Left hindlimb (tissue), 1 donor: ENCODE results near the gene TTN.

Experiments used
- DNase-seq: peaks from one replicate; pipeline ENCODE4 v3.0.0-alpha.2; 2018

Gene TTN

DNA sequence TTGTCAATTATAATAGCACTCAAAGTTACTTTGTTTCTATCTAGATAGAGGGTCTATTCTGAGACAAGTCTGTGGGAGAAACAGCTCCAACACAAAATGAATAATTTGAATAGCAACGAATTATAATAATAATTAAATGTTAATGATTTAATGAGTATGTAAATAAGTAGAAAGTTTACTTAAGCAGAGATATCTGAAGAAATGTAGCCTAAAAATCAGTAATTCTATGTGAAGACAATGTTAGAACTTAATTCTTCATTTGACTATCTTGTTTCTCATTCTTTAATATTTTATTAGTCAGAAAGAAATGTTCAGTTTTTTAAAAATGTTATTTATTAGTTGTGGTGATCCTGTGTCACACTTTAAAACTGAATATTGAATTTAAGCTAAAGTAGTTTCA lies 165.7 kb downstream of the TTN start:
- no peak for DNase-seq

DNA sequence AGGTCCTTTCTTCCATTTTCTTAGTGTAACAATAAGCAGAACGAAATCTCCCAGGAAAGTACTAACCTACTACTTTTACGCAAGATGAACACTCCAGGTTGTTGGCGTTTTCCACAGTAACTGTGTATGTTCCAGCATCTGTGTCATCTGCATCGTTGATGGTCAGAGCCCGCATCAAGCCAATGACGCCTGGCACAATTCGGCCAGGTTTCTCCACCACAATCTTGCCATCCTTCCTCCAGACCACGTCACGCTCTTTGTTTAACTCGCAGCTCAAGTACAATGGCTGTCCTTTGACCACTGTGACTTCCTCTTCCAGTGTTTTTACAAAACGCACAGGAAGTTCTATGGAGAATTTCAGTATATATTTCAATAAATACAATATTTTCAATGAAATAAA lies 171.3 kb downstream of the TTN start:
- no peak for DNase-seq

- no peak for DNase-seq
These were observed 174.5 kb downstream of the TTN start for GRCh38 chr2:178632729-178633128.

- DNase-seq = no peak
These were observed 176.6 kb downstream of the TTN start for GRCh38 chr2:178630581-178630980.

DNA sequence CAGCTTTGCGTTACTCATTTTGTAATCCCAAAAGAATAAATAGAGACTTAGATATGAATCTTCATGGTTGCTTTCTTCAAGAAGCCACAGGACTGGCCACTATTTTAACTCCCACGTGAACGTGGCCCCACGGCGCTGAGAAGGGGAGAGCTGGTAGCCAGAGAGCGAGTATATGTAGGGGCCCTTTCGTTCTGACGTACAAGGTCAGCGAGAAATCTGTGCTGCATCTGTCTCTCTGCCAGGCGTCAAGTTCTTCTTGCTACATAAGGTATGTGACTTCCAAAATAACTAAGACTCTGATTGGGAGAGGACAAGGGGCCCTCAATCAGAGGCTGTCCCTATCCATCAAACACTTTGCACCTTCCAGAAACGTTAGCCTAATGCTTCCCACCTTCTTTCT lies 177.8 kb downstream of the TTN start:
- DNase-seq = no peak

- no peak for DNase-seq
These were observed 178.6 kb downstream of the TTN start for GRCh38 chr2:178628605-178629004.

DNA sequence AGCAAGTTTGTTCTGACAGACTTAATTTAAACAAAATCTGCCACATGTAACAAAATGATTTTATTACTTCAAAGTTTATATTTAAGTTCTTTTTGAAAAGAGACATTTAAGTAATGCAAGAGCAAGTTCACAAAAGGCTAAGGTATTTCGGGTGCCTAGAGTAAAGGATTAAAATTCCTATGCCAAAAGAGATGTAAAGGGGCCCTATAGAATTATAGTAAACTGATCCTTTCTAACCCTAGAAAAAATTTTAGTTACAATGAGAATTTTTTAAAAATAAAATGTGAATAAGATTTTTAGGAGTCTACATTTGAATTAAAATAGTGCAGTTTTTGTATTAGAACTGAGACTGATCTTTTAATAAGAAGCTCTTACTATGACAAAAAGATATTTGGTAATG lies 179.8 kb downstream of the TTN start:
- DNase-seq = no peak

GRCh38 chr2:178615969-178616368 lies 191.3 kb downstream of the TTN start:
- no peak for DNase-seq

DNA sequence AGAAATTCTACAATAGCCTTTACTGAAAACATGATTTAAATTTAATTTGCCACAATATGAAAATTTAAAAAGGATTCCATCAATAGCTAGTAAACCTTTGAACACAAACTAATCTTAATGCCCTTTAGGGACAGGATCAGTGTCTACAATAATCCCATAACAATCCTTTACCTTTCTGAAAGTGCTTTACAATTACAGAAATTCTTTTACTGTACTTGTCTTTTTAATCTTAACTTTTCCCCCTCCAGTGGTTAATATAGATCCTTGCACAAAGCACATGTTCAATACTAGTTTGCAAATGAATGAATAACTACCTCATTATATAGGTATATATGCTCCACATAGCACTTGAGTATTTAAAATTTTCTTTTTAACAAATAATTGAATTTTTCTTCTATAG lies 204.3 kb downstream of the TTN start:
- no peak for DNase-seq

- DNase-seq = no peak
These were observed 214.6 kb downstream of the TTN start for GRCh38 chr2:178592655-178593054.

GRCh38 chr2:178589335-178589734 lies 217.9 kb downstream of the TTN start:
- no peak for DNase-seq

GRCh38 chr2:178584666-178585065 lies 222.6 kb downstream of the TTN start:
- DNase-seq = no peak

- DNase-seq = no peak
These were observed 228.2 kb downstream of the TTN start for GRCh38 chr2:178579006-178579405.

- no peak for DNase-seq
These were observed 232.4 kb downstream of the TTN start for GRCh38 chr2:178574789-178575188.

GRCh38 chr2:178568227-178568626 lies 239.0 kb downstream of the TTN start:
- no peak for DNase-seq

- DNase-seq = no peak
These were observed 254.2 kb downstream of the TTN start for GRCh38 chr2:178553047-178553446.

DNA sequence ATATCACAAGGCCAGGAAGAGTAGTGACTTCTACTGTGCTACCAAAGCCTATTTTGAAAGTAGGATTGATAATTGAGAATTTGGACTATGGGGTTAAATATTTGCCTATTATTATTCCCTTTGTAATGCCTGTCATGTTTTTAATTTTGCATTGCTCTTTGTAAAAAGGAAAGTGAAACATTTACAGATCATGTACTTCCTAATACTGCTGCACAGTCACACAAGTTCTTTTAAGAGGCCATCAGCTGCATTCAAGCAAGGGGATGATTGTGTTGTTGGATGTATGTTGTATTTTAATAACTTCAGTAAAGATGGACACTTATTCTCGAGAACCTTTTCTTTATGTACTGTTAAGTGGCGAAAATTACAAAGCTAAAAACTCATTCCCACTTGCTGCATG lies 256.9 kb downstream of the TTN start:
- DNase-seq = no peak

- DNase-seq = no peak
These were observed 264.7 kb downstream of the TTN start for GRCh38 chr2:178542569-178542968.

DNA sequence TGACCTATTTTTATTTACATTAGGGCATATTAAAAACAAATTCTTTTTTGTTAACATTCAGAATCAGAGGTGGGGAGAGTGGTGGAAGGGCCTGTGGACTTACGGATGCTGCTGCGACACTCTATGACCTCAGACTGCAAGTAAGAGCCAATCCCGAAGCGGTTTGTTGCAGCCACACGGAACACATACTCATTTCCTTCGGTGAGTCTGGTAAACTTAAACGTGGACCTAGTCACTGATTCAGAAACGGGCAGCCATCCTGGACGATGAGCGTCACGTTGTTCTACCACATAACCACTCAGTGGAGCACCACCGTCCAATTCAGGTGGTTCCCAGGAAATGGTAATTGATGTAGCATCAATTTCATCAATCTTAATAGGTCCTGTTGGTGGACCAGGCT lies 265.1 kb downstream of the TTN start:
- no peak for DNase-seq

DNA sequence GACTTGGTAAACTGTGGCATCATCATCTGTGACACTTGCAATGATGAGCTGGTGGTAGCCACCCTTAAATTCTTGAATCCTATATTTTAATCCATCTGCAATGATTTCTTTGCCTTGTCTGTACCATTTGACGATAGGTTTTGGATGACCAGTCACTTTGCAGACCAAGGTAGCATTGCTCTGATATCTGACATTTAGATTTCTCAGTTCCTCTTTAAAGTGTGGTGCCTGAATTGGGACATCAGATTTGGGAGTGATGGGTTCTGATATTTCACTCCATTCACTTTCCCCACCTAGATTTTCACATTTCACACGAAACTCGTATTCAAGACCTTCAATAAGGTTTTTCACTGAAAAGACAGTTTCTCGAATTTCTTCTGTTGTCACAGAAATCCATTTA lies 271.2 kb downstream of the TTN start:
- no peak for DNase-seq

DNA sequence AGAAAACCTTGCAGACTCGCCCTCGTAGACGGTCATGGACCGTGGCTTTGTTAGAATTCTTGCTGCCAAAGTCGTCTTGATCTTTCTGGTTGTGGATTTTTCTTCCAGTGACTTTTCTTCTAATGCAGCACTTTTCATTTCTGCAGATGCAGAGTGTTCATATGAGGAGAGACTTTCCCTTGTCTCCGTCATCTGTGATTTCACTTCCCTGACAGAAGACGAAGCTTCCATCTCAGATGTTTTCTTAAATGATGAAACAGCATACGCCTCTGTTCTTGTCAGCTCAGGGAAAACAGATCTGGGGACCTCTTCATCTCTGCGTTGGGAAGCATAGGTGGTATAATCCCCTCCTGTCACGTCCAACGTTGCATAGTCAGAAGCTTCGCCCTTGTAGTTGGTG lies 276.1 kb downstream of the TTN start:
- no peak for DNase-seq

GRCh38 chr2:178530625-178531142 lies 276.5 kb downstream of the TTN start:
- DNase-seq = no peak

DNA sequence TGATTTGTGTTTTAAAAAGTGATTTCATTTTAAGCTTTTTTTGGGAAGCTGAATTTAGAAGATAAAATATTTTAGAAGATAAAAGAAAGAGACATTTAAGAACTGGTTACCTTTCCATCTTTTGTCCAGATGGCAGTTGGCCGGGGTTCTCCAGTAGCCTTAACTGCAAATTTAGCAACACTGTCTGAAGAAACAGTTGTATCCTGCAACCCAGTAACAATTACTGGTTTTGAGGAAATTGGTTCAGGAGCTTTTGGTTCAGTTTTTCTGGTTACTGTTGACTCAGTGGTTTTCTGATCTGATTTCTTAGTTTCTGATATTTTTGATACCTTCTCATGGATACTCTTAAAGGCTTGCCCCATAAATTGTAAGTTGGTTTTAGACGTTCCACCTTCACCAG lies 277.1 kb downstream of the TTN start:
- no peak for DNase-seq

GRCh38 chr2:178529194-178529593 lies 278.0 kb downstream of the TTN start:
- DNase-seq = no peak

DNA sequence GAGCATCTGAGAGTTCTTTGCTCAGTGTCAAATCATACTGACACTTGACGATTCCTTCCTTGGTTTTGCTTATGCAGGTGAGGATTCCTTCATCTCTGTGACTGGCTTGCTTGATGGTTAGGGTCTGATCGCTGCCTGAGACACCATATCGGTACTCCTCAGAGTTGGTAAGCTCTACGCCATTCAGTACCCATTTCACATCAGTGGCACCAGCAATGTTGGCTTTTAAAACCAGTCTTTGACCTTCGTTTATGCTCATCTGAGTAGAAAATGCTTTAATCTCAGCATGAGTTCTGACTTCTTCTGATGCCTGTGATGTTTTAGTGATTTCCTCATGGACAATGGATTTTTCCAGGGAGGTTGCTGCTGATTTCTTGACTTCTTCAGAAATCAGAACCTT lies 278.6 kb downstream of the TTN start:
- no peak for DNase-seq

DNA sequence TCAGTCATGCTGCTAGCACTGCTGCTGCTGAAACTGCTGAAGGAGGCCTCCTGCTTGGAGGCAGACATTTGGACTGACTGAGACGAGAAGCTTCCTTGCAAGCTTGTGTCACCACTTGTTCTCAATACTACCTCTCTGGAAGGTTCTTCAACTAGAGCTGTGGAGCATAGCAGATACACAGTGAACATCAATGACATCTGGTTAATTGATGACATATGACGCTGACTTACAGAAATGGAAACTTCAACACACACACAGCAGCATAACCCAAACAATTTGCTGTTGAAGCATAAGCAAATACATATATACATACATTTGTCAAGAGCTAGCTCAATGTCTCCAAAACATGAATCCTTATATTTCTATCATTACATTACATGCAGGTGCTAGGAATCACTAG lies 279.6 kb downstream of the TTN start:
- no peak for DNase-seq
